NCI-H510A treated with DMSO at 0.1 percent for 48 hours (cell line): Measurements from ENCODE around the gene SCAF4.
A peak's percentile ranks its signal among the peaks of the same experiment; 100 is the strongest.
"Not testable (repeated sequence)": the region's sequence is repeated elsewhere in the genome, so short reads cannot be mapped to it uniquely, and the experiment has no call there.

Experiments used
- DNase-seq: peaks from one replicate; lab custom pipeline; 2025; lab: John Stamatoyannopoulos, UW

SCAF4 gene

DNA sequence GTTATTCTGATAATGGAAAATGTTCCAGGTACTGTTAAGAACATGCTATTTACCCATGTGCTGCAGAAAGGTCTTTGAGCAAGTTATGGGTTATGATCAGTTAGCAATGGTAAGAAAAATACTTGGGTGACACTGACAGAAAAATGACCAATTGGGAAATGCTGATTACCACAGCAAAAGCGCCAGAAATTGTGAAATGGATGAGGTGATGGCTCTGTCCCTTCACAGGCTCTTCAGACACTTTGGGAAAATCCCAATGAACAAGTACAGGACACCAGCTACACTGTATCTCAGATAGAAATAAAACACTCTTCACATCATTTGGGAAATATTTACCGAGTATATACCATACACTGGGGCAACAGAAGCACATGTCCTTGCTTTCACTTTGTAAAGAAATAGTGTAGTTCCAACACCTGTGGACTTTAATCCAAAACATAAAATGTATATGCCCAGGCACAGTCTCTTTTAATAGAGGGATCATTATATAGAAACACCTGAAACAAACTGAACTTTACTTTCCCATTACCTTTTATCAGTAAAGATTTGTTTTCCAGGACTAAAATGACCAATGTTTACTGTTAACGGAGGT is 58.5 kb downstream of the SCAF4 start:
- no peak for DNase-seq

DNA sequence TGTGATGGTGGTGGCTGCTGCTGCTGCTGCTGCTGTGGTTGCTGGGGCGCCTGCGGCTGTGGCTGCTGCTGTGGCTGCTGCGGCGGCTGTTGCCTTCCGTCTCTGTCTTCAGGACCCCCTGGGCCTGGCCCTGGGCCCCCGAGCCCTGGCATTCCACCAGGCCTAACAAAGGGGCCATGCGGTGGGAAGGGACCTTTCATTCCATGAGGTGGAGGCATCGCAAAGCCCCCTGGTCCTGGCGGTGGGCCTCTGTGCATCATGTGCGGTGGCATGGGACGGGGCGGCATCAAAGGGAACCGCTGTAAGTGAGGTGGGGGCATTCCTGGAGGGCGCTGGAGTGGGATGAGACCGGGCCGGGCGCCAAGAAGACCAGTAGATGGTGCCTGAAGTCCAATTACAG is 60.0 kb downstream of the SCAF4 start:
- DNase-seq: no peak

DNA sequence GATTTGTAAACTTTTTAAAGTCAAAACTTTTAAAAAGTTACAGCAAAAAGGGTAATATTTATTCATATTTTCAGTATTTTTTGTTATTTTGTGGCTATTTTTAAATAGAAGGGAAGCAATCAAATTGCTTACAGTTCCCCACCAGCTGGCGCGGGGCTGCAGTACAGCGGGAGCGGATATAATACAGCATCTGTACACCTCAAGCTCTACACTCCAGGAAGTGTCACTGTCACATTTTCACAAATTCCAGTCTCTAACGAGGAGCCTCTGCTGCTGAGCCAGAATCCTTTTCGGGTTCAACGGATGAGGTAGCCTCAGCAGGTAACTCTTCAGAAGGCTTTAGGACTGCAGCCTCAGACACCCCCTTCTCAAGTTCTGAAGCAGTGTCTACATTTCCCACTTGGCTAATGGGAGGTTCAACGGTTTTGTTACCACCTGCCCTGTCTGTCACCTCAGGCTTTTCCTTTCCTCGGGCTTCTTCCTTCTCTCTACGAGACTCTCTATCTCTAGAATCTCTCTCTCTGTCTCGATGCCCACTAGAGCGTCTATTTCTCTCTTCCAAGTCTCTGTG is 60.7 kb downstream of the SCAF4 start:
- DNase-seq: no peak

DNA sequence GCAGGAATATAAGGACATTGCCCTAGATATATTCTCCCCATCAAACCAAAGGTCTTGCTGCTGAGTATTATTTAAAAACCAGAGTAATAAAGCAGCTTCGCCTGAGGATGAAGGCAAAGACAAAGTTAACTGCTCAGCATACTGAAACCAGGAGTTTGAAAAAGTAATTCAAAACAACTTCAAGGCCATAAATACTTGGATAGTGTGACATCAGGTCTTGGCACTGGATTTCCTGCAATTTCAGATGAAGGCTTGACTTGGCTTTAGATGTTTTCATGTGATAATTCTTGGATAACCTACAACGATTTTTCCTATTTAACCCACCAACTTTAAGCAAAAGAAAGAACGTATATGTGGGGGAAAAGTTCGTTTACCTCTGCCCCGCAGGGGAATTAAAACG is 61.8 kb downstream of the SCAF4 start:
- DNase-seq: no peak

DNA sequence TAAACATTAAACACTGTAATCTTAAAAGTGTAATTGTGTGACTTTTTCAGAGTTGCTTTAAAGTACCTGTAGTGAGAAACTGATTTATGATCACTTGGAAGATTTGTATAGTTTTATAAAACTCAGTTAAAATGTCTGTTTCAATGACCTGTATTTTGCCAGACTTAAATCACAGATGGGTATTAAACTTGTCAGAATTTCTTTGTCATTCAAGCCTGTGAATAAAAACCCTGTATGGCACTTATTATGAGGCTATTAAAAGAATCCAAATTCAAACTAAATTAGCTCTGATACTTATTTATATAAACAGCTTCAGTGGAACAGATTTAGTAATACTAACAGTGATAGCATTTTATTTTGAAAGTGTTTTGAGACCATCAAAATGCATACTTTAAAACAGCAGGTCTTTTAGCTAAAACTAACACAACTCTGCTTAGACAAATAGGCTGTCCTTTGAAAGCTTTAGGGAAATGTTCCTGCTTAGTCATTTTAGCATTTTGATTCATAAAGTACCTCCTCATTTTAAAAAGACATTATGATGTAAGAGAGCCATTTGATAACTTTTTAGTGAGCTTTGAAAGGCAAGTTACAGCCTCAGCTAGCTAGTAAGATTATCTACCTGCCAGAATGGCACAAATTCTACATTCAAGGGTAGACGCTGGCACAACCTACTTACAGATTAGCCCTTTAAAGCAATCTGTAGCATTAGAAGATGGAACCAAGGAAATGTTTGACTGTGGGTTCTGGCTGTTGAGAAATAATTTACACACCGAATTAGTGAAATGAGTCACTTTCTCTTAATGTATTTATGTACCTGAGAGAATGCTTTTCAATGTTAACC is 63.0 kb downstream of the SCAF4 start:
- no peak for DNase-seq

- DNase-seq: no peak
Measured at GRCh38 chr21:31667639-31668038, 64.3 kb downstream of the SCAF4 start.

DNA sequence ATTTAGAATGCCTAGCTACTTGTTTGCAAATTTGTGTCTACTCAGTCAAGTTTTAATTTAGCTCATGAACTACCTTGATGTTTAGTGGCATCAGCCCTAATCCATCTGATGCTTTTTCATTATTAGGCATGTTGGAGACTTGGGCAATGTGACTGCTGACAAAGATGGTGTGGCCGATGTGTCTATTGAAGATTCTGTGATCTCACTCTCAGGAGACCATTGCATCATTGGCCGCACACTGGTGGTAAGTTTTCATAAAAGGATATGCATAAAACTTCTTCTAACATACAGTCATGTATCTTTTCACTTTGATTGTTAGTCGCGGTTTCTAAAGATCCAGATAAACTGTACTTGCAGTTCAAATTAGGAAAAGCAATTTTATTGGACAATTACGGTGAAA is 64.8 kb downstream of the SCAF4 start:
- DNase-seq: no peak

DNA sequence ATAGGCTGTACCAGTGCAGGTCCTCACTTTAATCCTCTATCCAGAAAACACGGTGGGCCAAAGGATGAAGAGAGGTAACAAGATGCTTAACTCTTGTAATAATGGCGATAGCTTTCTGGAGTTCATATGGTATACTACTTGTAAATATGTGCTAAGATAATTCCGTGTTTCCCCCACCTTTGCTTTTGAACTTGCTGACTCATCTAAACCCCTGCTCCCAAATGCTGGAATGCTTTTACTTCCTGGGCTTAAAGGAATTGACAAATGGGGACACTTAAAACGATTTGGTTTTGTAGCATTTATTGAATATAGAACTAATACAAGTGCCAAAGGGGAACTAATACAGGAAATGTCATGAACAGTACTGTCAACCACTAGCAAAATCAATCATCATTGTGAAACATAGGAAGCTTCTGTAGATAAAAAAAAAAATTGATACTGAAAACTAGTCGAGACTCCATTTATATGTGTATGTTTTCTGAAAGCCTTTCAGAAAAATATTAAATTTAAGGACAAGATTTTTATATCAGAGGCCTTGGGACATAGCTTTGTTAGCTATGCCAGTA is 65.4 kb downstream of the SCAF4 start:
- no peak for DNase-seq

- DNase-seq: not testable (repeated sequence)
Measured at GRCh38 chr21:31665869-31666268, 66.0 kb downstream of the SCAF4 start.

DNA sequence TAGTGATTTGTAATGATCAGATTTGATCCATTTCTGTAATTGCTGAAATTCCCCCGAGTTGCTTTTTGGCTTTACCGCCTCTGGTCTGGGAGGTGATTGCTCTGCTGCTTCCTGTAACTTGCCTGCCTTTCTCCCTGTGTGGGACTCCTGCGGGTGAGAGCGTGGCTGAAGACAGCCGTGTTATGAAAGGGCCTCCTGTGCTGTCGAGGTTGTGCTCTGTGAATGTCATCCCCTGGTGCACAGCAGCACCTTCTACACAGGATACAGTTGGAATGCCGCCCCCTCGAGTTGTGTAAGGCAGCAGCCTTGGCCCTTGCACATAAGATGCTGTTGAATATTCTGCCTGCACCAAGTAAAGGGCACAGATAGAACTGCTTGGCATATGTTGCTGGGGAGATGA is 66.5 kb downstream of the SCAF4 start:
- DNase-seq: no peak

DNA sequence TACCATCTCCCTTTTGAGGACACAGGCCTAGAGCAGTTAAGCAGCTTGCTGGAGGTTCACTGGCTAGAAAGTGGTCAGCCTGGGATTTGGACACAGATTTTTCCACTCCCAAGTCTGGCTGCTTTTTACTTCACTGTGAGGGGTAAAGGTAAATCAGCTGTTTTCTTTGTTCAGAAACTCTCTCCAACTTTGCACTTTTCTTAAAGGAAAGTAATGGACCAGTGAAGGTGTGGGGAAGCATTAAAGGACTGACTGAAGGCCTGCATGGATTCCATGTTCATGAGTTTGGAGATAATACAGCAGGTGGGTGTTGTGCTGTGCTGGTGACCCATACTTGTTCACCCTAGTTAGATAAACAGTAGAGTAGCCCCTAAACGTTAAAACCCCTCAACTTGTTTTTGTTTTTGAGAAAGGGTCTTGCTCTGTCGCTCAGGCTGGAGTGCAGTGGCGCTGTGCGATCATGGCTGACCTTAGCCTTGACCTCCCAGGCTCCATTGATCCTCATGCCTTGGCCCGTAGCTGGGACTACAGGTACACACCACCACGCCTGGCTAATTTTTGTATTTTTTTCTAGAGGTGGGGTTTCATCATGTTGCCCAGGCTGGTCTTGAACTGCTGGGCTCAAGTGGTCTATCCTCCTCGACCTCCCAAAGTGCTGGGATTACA is 68.2 kb downstream of the SCAF4 start:
- no peak for DNase-seq

DNA sequence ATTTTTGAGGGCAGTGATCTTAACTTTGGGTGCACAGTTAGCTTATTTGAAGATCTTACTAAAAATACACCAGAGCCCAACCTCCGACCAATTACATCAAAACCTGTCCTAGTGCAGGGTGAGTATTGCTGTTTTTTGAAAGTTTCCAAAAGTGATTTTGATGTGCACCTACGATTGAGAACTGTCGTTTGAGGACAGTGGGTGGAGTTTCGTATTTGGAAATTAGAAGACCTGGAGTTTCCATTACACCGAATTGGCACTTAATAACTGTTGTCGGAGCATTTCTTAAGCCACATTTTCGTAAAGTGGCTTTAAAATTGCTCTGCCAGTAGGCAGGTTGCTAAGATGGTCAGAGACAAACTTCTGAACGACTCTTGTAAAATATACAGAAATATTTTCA is 71.3 kb downstream of the SCAF4 start:
- DNase-seq: no peak

GRCh38 chr21:31660259-31660565 is 71.7 kb downstream of the SCAF4 start:
- DNase-seq: no peak

- peak; percentile 95 for DNase-seq
Measured at GRCh38 chr21:31659536-31660258, 72.2 kb downstream of the SCAF4 start, which contains the start of gene SOD1. SOD1 (plus strand) TSS chr21:31659693; CDS start chr21:31659770, 77 bp downstream.

- no peak for DNase-seq
Measured at GRCh38 chr21:31659286-31659535, 72.7 kb downstream of the SCAF4 start.

GRCh38 chr21:31658053-31658452 is 73.9 kb downstream of the SCAF4 start:
- DNase-seq: no peak

DNA sequence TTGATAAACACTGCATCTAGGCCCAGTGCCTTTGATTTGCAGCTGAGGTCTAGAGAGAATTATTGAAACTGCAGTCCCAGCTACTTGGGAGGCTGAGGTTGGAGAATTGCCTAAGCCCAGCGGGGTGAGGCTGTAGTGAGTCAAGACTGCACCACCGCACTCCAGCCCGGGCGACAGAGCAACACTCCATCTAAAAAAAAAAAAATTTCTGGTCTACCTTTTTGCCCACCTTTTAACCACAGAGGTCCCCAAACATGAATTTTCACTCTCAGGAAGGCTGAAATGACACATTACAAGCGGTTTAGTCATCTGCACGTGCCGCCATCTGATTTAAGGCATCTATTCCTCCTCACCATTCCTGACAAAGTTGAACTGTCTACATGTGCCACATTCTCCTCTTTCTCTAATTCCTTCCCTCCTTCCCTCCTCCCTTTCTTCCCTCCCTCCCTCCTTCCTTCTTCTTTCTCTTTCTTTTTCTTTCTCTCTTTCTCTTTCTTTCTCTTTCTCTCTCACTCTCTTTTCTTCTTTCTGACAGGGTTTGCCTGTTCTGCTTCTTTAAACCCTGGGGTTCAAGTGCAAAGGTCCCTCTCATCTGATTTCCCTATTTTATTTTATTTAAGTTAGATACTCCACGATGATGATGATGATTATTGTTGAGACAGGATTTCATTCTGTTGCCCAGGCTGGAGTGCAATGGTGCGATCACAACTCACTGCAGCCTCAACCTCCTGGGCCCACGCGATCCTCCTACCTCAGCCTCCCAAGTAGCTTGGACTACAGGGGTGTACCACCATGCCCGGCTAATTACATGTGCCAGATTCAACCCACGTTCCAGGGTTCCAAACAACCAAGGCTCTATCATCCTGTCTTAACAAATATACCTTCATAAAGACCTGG is 75.5 kb downstream of the SCAF4 start:
- no peak for DNase-seq

GRCh38 chr21:31654821-31655580 is 76.9 kb downstream of the SCAF4 start:
- not testable (repeated sequence) for DNase-seq

DNA sequence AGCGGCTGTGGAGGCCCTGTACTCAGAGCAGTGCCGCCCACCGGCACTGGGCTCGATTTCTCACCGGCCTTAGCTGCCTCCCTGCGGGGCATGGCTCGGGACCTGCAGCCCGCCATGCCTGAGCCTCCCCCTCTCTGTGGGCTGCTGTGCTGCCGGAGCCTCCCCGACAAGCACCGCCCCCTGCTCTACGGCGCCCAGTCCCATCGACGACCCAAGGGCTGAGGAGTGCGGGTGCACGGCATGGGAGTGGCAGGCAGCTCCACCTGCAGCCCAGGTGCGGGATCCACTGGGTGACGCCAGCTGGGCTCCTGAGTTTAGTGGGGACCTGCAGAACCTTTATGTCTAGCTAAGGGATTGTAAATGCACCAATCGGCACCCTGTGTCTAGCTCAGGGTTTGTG is 77.6 kb downstream of the SCAF4 start:
- DNase-seq: no peak

- not testable (repeated sequence) for DNase-seq
Measured at GRCh38 chr21:31651491-31651890, 80.4 kb downstream of the SCAF4 start.
